ENCODE measurements around the gene NMRAL1.
A peak's percentile ranks its signal among the peaks of the same experiment; 100 is the strongest.

Gene NMRAL1

GRCh38 chr16:4501071-4501478 is 26.6 kb upstream of the NMRAL1 start:
- DNase-seq, result no peak

GRCh38 chr16:4500272-4500671 is 25.8 kb upstream of the NMRAL1 start:
- no peak for DNase-seq

- no peak for DNase-seq
Measured at GRCh38 chr16:4499196-4499555, 24.8 kb upstream of the NMRAL1 start.

GRCh38 chr16:4498546-4499195 is 24.2 kb upstream of the NMRAL1 start:
- DNase-seq, result no peak

GRCh38 chr16:4496305-4496704 is 21.9 kb upstream of the NMRAL1 start:
- DNase-seq, result no peak

- DNase-seq, result no peak
Measured at GRCh38 chr16:4495766-4496165, 21.3 kb upstream of the NMRAL1 start.

GRCh38 chr16:4494746-4495490 is 20.5 kb upstream of the NMRAL1 start:
- DNase-seq, result no peak

- no peak for DNase-seq
Measured at GRCh38 chr16:4491898-4492297, 17.5 kb upstream of the NMRAL1 start.

GRCh38 chr16:4489030-4489429 is 14.6 kb upstream of the NMRAL1 start:
- DNase-seq, result no peak

GRCh38 chr16:4488499-4488967 is 14.1 kb upstream of the NMRAL1 start:
- DNase-seq, result no peak

- no peak for DNase-seq
Measured at GRCh38 chr16:4487955-4488498, 13.6 kb upstream of the NMRAL1 start.

- DNase-seq, result no peak
Measured at GRCh38 chr16:4486126-4486893, 11.9 kb upstream of the NMRAL1 start.

GRCh38 chr16:4481963-4482362 is 7.5 kb upstream of the NMRAL1 start:
- no peak for DNase-seq

- DNase-seq, result no peak
Measured at GRCh38 chr16:4481526-4481925, 7.1 kb upstream of the NMRAL1 start.

- DNase-seq, result no peak
Measured at GRCh38 chr16:4477966-4478365, 3.5 kb upstream of the NMRAL1 start.

GRCh38 chr16:4475880-4476788 is 1.7 kb upstream of the NMRAL1 start, which contains the start of gene HMOX2:
Gene HMOX2, plus strand, starts transcription at chr16:4476398. Its CDS starts 29,127 bp downstream, at chr16:4505525.
- peak; percentile 98 for DNase-seq

GRCh38 chr16:4472880-4473279 is 1.5 kb downstream of the NMRAL1 start:
- DNase-seq, result no peak

- no peak for DNase-seq
Measured at GRCh38 chr16:4471869-4472268, 2.6 kb downstream of the NMRAL1 start.

- no peak for DNase-seq
Measured at GRCh38 chr16:4468972-4469371, 5.5 kb downstream of the NMRAL1 start.

- DNase-seq, result no peak
Measured at GRCh38 chr16:4467916-4468315, 6.5 kb downstream of the NMRAL1 start.

- peak; percentile 53 for DNase-seq
Measured at GRCh38 chr16:4465977-4466779, 8.2 kb downstream of the NMRAL1 start.

Data from activated T-cell treated with anti-CD3 and anti-CD28 coated beads, Interleukin-2, amount 50 U/mL, for 1 hour (primary cell).